IPS-15b (cell line): ENCODE measurements around the gene TRIM15.

ENCODE experiments used
- H3K27me3 ChIP-seq: one replicate; pipeline ENCODE4 v1.6.1; 2013; ENCODE audit warnings: low read length; ENCODE audit not compliant: control insufficient read depth, insufficient read depth
- H3K36me3 ChIP-seq: one replicate; pipeline ENCODE4 v1.6.1; 2013; ENCODE audit warnings: low read length; ENCODE audit not compliant: control insufficient read depth, insufficient read depth
- H3K4me1 ChIP-seq: one replicate; pipeline ENCODE4 v1.6.1; 2013; ENCODE audit warnings: mild to moderate bottlenecking, low read length; ENCODE audit not compliant: control insufficient read depth, insufficient read depth
- H3K4me3 ChIP-seq: one replicate; pipeline ENCODE4 v1.5.1; 2013; ENCODE audit warnings: low read depth, low read length
- H3K9ac ChIP-seq: one replicate; pipeline ENCODE4 v1.6.1; 2013; ENCODE audit warnings: low read depth, mild to moderate bottlenecking, low read length
- H3K9me3 ChIP-seq: one replicate; pipeline ENCODE4 v1.6.1; 2013; ENCODE audit warnings: mild to moderate bottlenecking, low read length; ENCODE audit not compliant: control insufficient read depth, insufficient read depth

The TRIM15 gene

GRCh38 chr6:30196376-30196775, 33.0 kb downstream of the TRIM15 start:
- Histone ChIP-seq H3K4me3 (no peak overlapping the region), H3K9me3 (no peaks in the 10 kb centered on the region), H3K27me3 (no peaks in the 10 kb centered on the region), H3K9ac (no peak overlapping the region), H3K36me3 (peaks cover 40% of the 10 kb centered on the region), H3K4me1 (peaks cover 5% of the 10 kb centered on the region)

- H3K9me3 ChIP-seq = no peaks in the 10 kb centered on the region
- no peak overlapping the region for H3K9ac ChIP-seq
- H3K4me1 ChIP-seq = peaks cover 12% of the 10 kb centered on the region
- no peaks in the 10 kb centered on the region for H3K27me3 ChIP-seq
- peaks cover 40% of the 10 kb centered on the region for H3K36me3 ChIP-seq
- no peak overlapping the region for H3K4me3 ChIP-seq
Observed at GRCh38 chr6:30198166-30199084, 35.1 kb downstream of the TRIM15 start.

- peaks cover 19% of the 10 kb centered on the region for H3K4me1 ChIP-seq
- H3K4me3 ChIP-seq = no peak overlapping the region
- H3K27me3 ChIP-seq = no peaks in the 10 kb centered on the region
- no peak overlapping the region for H3K9ac ChIP-seq
- H3K9me3 ChIP-seq = no peaks in the 10 kb centered on the region
- H3K36me3 ChIP-seq = peaks cover 34% of the 10 kb centered on the region
Observed at GRCh38 chr6:30200551-30201281, 37.4 kb downstream of the TRIM15 start.

- Histone ChIP-seq H3K4me3 (no peak overlapping the region), H3K9ac (no peak overlapping the region), H3K36me3 (peaks cover 22% of the 10 kb centered on the region), H3K9me3 (no peaks in the 10 kb centered on the region), H3K4me1 (peaks cover 26% of the 10 kb centered on the region), H3K27me3 (no peaks in the 10 kb centered on the region)
Observed at GRCh38 chr6:30202366-30202765, 39.0 kb downstream of the TRIM15 start.

GRCh38 chr6:30204116-30204515, 40.8 kb downstream of the TRIM15 start:
- peaks cover 34% of the 10 kb centered on the region for H3K4me1 ChIP-seq
- H3K9me3 ChIP-seq = no peaks in the 10 kb centered on the region
- H3K36me3 ChIP-seq = peaks cover 8% of the 10 kb centered on the region
- H3K9ac ChIP-seq = no peak overlapping the region
- no peak overlapping the region for H3K4me3 ChIP-seq
- no peaks in the 10 kb centered on the region for H3K27me3 ChIP-seq

- Histone ChIP-seq H3K4me1 (peaks cover 30% of the 10 kb centered on the region), H3K9ac (no peak overlapping the region), H3K36me3 (no peaks in the 10 kb centered on the region), H3K27me3 (no peaks in the 10 kb centered on the region), H3K4me3 (no peak overlapping the region), H3K9me3 (no peaks in the 10 kb centered on the region)
Observed at GRCh38 chr6:30206152-30206551, 42.8 kb downstream of the TRIM15 start.

GRCh38 chr6:30206799-30207618, 43.7 kb downstream of the TRIM15 start:
- Histone ChIP-seq H3K9ac (no peak overlapping the region), H3K27me3 (no peaks in the 10 kb centered on the region), H3K4me3 (no peak overlapping the region), H3K36me3 (no peaks in the 10 kb centered on the region), H3K9me3 (no peaks in the 10 kb centered on the region), H3K4me1 (peaks cover 32% of the 10 kb centered on the region)

GRCh38 chr6:30207619-30208295, 44.4 kb downstream of the TRIM15 start:
- H3K27me3 ChIP-seq = no peaks in the 10 kb centered on the region
- no peaks in the 10 kb centered on the region for H3K36me3 ChIP-seq
- no peak overlapping the region for H3K9ac ChIP-seq
- H3K4me1 ChIP-seq = peaks cover 32% of the 10 kb centered on the region
- H3K4me3 ChIP-seq = no peak overlapping the region
- no peaks in the 10 kb centered on the region for H3K9me3 ChIP-seq

GRCh38 chr6:30211306-30211705, 48.0 kb downstream of the TRIM15 start:
- H3K27me3 ChIP-seq = no peaks in the 10 kb centered on the region
- no peak overlapping the region for H3K9ac ChIP-seq
- no peaks in the 10 kb centered on the region for H3K36me3 ChIP-seq
- no peak overlapping the region for H3K4me3 ChIP-seq
- H3K4me1 ChIP-seq = peaks cover 28% of the 10 kb centered on the region
- H3K9me3 ChIP-seq = no peaks in the 10 kb centered on the region

- Histone ChIP-seq H3K36me3 (no peaks in the 10 kb centered on the region), H3K4me1 (peaks cover 28% of the 10 kb centered on the region), H3K4me3 (peak overlapping the region; percentile 94), H3K9me3 (no peaks in the 10 kb centered on the region), H3K27me3 (no peaks in the 10 kb centered on the region), H3K9ac (no peak overlapping the region)
Observed at GRCh38 chr6:30211899-30212298, 48.6 kb downstream of the TRIM15 start.
